ACC112 (cell line): ENCODE results near the gene DPF3.

ENCODE experiments used
- H2AFZ ChIP-seq: fragments of 200-600 bp; sonication (generic); one replicate; pipeline ENCODE4 v1.6.0; 2017; ENCODE audit warnings: antibody characterized with exemption, low read length; ENCODE audit not compliant: unreplicated experiment
- H3K27ac ChIP-seq: fragments of 200-600 bp; sonication (generic); 2 replicates; pipeline ENCODE4 v1.5.1; 2014; ENCODE audit warnings: low read depth, mild to moderate bottlenecking, antibody characterized with exemption, low read length, moderate library complexity
- H3K27me3 ChIP-seq: fragments of 200-600 bp; sonication (generic); 2 replicates; pipeline ENCODE4 v1.6.1; 2014; ENCODE audit warnings: mild to moderate bottlenecking, antibody characterized with exemption, low read length, moderate library complexity, mixed read lengths; ENCODE audit not compliant: insufficient read depth
- H3K36me3 ChIP-seq: fragments of 200-600 bp; sonication (generic); 2 replicates; pipeline ENCODE4 v1.6.1; 2016; ENCODE audit warnings: mild to moderate bottlenecking, antibody characterized with exemption, low read length, moderate library complexity, mixed read lengths; ENCODE audit not compliant: insufficient read depth
- H3K4me1 ChIP-seq: fragments of 200-600 bp; sonication (generic); one replicate; pipeline ENCODE4 v1.6.1; 2016; ENCODE audit warnings: low read length, mixed read lengths; ENCODE audit not compliant: insufficient read depth, unreplicated experiment, control insufficient read depth
- H3K4me3 ChIP-seq: fragments of 200-600 bp; sonication (generic); 2 replicates; pipeline ENCODE4 v1.5.1; 2014; ENCODE audit warnings: mild to moderate bottlenecking, low read depth, low read length
- H3K79me2 ChIP-seq: fragments of 200-600 bp; sonication (generic); one replicate; pipeline ENCODE4 v1.6.0; 2016; ENCODE audit warnings: low read length; ENCODE audit not compliant: control insufficient read depth, unreplicated experiment, insufficient read depth

DPF3 gene

GRCh38 chr14:72600551-72601330 lies 293.2 kb downstream of the DPF3 start:
- H3K4me1 ChIP-seq: no peaks in the 10 kb centered on the region
- H3K4me3 ChIP-seq: no peak overlapping the region
- no peaks in the 10 kb centered on the region for H3K27me3 ChIP-seq
- no peaks in the 10 kb centered on the region for H3K79me2 ChIP-seq
- no peaks in the 10 kb centered on the region for H3K36me3 ChIP-seq
- no peak overlapping the region for H3K27ac ChIP-seq
- H2AFZ ChIP-seq: no peak overlapping the region

DNA sequence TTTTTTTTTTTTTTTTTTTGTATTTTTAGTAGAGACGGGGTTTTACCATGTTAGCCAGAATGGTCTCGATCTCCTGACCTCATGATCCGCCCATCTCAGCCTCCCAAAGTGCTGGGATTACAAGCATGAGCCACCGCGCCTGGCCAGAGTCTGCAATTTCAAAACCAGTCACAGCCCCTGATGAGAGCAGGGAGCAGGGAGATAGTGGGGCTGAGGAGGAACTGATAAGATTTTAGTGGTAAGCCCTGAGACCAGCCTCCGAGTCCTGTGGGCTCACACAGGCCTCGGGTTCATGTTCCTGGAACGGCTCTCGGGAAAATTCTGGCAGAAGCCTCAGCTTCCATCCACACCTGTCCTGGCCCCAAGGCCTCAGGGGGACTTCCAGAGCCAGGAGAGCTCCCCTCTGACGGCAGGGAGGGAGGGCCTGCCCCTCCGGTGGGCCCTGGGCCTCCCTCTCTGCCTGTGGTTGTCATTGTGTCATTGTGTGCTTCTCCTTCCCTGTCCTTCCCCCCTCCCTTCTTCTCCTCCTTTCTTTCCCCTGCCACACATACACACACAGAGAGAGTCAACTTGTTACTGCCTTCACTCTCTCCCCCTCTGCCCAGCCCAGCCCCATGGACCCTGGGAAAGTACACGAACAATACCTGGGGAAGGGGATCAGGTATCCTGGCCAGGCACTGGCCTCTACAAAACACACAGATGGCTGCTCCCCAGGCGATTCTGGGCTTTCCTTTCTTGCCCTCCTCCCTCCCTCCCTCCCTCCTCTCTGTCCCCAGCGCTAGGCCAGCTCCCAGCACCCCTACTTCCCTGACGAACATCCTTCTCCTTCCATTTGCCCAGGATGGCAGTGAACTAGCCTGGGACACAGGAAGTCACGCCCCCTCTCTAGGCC lies 294.1 kb downstream of the DPF3 start:
- Histone ChIP-seq H3K27ac (no peak overlapping the region), H3K79me2 (no peaks in the 10 kb centered on the region), H2AFZ (no peak overlapping the region), H3K36me3 (no peaks in the 10 kb centered on the region), H3K4me3 (no peak overlapping the region), H3K27me3 (no peaks in the 10 kb centered on the region), H3K4me1 (no peaks in the 10 kb centered on the region)

DNA sequence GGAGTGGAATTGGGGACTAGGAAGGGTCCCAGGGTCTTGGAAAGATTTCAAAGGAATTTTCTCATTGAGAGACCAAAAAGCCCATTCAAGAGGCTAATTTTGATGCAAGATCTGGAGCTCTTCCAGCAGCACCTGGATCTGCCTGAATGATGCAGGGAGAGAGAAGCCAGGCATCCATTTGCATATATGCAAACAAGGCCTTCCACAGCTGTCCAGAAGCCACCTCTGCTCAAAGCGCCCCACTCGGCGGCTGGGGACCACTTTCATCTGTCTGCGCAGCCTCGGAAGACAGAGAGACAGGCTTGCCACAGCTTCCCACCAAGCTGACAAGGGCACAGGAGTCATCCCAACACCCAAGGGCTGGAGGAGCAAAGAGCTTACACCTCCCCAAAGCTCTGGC lies 295.6 kb downstream of the DPF3 start:
- H3K27me3 ChIP-seq: no peaks in the 10 kb centered on the region
- H2AFZ ChIP-seq: no peak overlapping the region
- no peak overlapping the region for H3K4me3 ChIP-seq
- H3K27ac ChIP-seq: no peak overlapping the region
- H3K36me3 ChIP-seq: no peaks in the 10 kb centered on the region
- no peaks in the 10 kb centered on the region for H3K79me2 ChIP-seq
- H3K4me1 ChIP-seq: no peaks in the 10 kb centered on the region

DNA sequence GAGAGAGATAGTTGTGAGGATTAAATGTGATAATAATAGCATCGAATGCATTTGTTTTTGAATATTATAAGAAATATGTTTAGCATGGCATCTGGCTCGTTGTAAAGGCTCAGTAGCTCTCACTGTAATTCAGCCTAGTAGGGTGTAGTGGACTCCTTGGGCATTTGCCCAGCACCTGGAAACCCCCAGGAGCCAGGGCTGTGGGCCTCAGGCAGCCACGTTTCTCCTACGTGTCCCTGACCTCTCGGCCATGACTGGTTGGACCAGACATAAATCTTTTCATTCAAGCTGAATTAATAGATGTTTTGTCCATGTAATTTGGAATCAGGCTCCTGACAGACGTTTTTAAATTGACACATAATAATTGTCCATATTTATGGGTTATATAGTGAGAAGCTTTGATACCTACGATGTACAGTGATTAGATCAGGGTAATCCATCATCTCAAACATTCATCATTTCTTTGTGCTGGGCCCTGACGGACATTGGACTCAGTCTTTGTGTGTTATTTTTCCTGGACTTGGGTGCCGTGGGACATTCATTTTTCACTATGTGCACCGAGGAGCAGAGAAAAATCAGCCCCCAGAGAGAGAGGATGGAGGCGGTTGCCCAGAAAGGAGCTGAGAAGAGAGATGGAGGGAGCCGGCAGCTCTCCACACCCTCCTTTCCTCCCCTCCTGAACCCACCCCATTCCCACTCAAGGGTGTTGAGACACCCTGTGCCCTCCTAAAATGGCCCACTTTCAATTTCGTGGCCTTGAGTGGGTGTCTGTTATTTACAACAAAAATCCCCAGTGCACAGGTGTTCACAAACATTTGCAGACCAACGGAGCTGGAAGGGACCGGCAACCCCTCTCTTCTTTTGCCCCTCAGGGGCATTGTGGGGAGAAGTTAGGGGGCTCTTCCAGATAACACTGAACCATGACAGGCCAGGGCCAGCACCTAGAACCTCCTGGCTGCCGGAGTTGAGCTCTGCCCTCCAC lies 296.4 kb downstream of the DPF3 start:
- no peaks in the 10 kb centered on the region for H3K4me1 ChIP-seq
- no peak overlapping the region for H3K4me3 ChIP-seq
- no peak overlapping the region for H2AFZ ChIP-seq
- no peaks in the 10 kb centered on the region for H3K36me3 ChIP-seq
- no peaks in the 10 kb centered on the region for H3K27me3 ChIP-seq
- no peaks in the 10 kb centered on the region for H3K79me2 ChIP-seq
- no peak overlapping the region for H3K27ac ChIP-seq

- H3K4me1 ChIP-seq: no peaks in the 10 kb centered on the region
- no peaks in the 10 kb centered on the region for H3K27me3 ChIP-seq
Measured at GRCh38 chr14:72595152-72595862, 298.6 kb downstream of the DPF3 start.

DNA sequence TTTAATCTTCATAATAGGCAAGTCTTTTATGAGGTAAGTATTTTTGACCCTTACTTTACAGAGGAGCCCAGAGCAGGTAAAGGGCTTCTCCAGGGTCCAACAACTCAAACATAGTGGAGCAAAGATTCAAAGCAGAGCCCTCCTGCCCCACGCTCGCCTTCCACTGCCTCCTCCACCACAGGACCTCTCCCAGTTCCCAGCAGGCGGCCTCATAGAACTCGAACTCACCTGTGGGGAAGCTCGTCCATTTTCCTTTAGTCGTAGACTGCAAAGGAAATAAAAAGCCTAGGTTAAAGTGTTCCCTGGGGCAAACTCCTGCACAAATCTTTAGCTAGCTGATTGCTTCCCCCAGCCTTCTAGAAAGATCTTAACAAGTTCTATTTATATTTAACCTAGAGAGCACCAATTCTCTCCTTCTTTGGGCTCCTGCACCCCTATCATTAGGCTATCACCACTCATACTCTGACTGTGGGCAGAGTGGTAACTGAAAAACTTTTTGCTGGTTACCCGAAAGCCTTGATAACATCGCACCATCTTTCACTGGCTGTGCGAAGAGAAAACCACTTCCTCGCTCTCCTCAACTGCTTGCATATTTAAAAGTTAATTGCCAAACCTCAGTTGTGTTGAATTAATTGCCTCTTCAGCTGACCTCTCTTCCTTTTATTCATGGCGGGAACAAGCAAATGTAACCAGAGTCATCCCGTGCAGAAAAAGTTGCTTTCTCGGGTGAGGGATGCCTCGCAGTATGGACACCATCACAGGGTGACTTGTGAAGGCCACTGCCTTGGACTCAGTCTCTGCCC lies 299.6 kb downstream of the DPF3 start:
- Histone ChIP-seq H3K36me3 (no peaks in the 10 kb centered on the region), H3K27ac (no peak overlapping the region), H3K27me3 (no peaks in the 10 kb centered on the region), H3K79me2 (no peaks in the 10 kb centered on the region), H2AFZ (no peak overlapping the region), H3K4me1 (no peaks in the 10 kb centered on the region), H3K4me3 (no peak overlapping the region)

More at GRCh38 chr14:72595152-72595862, 298.6 kb downstream of the DPF3 start:
- Histone ChIP-seq H3K4me3 (no peak overlapping the region), H3K79me2 (no peaks in the 10 kb centered on the region), H2AFZ (no peak overlapping the region), H3K27ac (no peak overlapping the region), H3K36me3 (no peaks in the 10 kb centered on the region)

- H3K4me1 ChIP-seq: no peaks in the 10 kb centered on the region
- H3K79me2 ChIP-seq: no peaks in the 10 kb centered on the region
- no peaks in the 10 kb centered on the region for H3K27me3 ChIP-seq
- no peaks in the 10 kb centered on the region for H3K36me3 ChIP-seq
- no peak overlapping the region for H3K27ac ChIP-seq
- H3K4me3 ChIP-seq: no peak overlapping the region
- H2AFZ ChIP-seq: no peak overlapping the region
Measured at GRCh38 chr14:72591391-72591790, 302.5 kb downstream of the DPF3 start.

GRCh38 chr14:72590577-72590976 lies 303.3 kb downstream of the DPF3 start:
- Histone ChIP-seq H2AFZ (no peak overlapping the region), H3K36me3 (no peaks in the 10 kb centered on the region), H3K4me1 (no peaks in the 10 kb centered on the region), H3K27me3 (peaks cover 5% of the 10 kb centered on the region; the same call in 1 of the 2 replicates), H3K4me3 (no peak overlapping the region), H3K79me2 (no peaks in the 10 kb centered on the region), H3K27ac (no peak overlapping the region)

- Histone ChIP-seq H3K27me3 (peaks cover 7% of the 10 kb centered on the region; the same call in 1 of the 2 replicates), H3K36me3 (no peaks in the 10 kb centered on the region), H3K79me2 (no peaks in the 10 kb centered on the region), H3K27ac (no peak overlapping the region), H2AFZ (no peak overlapping the region), H3K4me3 (no peak overlapping the region), H3K4me1 (no peaks in the 10 kb centered on the region)
Measured at GRCh38 chr14:72589652-72590051, 304.2 kb downstream of the DPF3 start.
